DMS79 treated with DMSO at 0.1 percent for 48 hours (cell line): ENCODE data around the gene RAET1E.
"Not testable (repeated sequence)": the region's sequence is repeated elsewhere in the genome, so short reads cannot be mapped to it uniquely, and the experiment has no call there.

Experiments
- DNase-seq: peaks from one replicate; lab custom pipeline; 2025; lab: John Stamatoyannopoulos, UW

Gene RAET1E

GRCh38 chr6:149897855-149898744 is at the start of gene RAET1E:
Gene RAET1E, minus strand, starts transcription at chr6:149898113. Its CDS starts 7,212 bp downstream, at chr6:149890901.
- DNase-seq = no peak

GRCh38 chr6:149947533-149947932 is 49.6 kb upstream of the RAET1E start:
- not testable (repeated sequence) for DNase-seq

DNA sequence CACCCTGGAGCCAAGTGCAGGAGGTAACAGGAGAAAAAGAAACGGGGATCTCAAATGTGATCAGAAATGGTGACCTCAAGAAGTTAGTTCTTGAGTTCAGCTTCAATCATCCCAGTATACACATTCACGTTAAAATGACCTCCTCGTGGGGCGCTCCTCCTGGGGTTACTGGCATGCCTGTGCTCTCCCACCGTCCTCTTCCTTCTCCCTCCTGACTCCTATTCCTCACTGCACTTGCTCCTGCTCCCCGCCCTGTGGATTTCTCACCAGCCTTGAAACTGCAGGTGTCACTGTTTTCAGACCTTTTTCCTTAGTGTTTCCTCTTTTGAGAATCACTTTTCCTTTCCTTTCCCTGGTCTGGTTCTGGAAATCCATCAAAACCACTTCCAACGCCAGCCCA is 48.7 kb upstream of the RAET1E start:
- DNase-seq = not testable (repeated sequence)

GRCh38 chr6:149945276-149945675 is 47.4 kb upstream of the RAET1E start:
- DNase-seq = not testable (repeated sequence)

GRCh38 chr6:149943321-149943720 is 45.4 kb upstream of the RAET1E start:
- DNase-seq = not testable (repeated sequence)

DNA sequence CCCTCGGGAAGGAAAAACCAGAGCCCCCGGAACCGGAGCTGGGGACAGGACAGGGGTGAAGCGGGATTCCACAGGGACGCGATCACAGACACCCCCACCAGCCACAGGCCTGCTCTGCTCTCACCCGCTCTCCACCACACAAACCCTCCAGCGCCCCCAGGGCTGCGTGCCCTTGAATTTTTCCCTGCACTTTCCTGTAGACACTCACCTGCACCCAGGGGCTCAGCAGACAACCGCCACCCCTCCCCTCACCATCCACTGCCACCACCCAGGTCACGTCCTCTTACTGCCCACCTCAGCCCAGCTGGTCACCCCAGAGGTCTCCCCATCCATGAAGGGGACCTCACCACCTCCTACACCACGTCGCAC is 44.5 kb upstream of the RAET1E start:
- DNase-seq = no peak

DNA sequence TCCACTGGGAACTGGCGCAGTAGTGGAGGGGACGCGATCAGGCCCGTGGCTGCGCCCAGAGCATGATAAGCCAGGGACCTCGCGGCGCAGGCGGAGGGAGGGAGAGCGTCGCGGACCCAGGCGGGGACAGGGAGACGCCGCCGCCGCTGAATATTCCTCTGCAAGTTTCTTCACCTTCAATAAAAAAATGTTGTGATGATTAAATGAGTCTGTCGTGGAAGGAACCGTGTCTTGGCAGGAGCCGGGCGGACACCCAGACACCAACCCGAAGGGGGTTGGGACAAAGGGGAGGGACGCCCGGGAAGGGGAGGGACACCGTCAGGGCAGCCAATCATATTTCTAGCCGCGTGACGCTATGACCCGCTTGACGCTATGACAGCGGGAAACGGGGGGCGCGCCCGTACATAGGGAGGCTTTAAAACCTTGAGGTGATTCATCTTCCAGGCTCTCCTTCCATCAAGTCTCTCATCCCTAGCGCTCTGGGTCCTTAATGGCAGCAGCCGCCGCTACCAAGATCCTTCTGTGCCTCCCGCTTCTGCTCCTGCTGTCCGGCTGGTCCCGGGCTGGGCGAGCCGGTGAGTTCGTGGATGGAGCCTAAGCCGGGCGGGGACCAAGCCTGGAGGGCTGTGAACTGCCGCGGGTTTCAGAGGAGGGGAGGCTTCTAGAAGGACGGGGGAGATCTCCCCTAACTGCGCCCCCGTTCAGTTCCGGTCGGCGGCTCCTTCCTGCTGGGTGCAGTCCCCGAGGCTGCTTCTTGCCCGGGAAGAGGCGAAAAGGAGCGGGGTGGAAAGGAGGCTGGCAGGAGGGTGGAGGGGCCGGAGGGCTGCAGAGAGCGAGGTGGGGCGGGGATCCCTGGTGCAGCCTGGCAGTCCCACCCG is 43.9 kb upstream of the RAET1E start, which contains the start of gene ULBP2:
ULBP2 (plus strand) TSS at position 432 of the 878 bp plus-strand sequence; CDS start at position 491, 59 bp downstream.
- DNase-seq = peak; percentile 89

GRCh38 chr6:149940672-149940982 is 42.7 kb upstream of the RAET1E start:
- no peak for DNase-seq

- no peak for DNase-seq
These were observed 42.2 kb upstream of the RAET1E start for GRCh38 chr6:149939909-149940671.

DNA sequence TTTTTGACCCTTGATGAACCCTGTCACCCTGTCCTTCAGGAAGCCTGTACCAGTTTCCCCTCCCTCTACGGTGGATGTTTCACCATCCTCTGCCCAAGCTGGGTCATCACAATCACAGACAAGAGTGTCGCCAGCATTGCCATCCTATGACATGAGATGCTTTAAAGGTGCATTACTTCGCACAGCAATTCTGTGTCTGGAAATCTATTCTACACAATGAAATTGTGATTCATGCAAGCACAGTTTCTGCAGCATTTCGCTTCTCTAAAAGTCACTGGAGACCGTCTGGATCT is 41.4 kb upstream of the RAET1E start:
- DNase-seq = no peak

- DNase-seq = peak; percentile 21
These were observed 40.9 kb upstream of the RAET1E start for GRCh38 chr6:149938571-149939355.

DNA sequence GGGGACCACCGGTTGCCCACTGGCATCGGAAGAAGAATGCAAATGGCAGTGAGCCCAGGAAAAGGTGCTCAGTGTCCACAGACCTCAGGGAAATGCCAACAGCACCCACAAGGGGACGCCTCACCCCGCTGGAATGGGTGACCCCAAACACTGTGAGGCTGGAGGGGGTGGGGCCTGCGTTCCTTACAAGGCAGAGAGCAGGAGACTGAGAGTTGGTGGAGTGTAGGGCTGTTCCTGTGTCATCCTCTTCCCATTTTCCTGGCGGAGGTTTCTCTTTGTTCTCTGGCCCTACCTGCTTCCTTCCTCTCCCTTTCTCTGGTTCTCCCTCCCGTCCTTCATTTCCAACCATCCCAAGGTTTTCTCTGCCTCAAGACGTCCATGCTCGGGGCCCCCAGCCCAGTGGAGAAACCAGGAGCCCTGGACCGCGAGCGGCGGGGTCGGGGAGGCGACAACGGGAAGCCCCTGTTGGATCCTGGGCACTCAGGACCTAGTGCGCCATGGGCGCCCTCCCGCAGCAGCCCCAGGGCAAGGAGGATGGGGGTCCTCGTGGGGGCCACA is 40.2 kb upstream of the RAET1E start:
- not testable (repeated sequence) for DNase-seq

- no peak for DNase-seq
These were observed 38.8 kb upstream of the RAET1E start for GRCh38 chr6:149936743-149937142.

DNA sequence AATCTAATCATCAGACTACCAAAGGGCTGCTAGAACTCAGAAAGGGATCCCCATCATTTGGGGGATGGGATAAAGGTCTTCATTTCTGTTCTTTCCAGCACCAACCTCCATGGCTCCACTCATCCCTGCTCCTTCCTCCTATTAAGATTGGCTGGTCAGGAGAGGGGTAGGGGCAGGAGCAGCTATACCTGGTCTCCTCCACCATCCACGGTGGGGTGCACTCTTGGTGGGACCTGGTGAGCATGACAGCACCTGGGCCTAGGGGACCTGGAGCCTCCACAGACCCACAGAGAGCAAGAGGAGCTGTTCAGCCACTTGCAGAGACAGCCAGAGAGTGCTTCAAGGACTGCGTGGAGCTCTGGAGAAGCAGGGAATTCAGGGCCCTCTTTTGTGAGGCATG is 37.8 kb upstream of the RAET1E start:
- no peak for DNase-seq

GRCh38 chr6:149935246-149935645 is 37.3 kb upstream of the RAET1E start:
- DNase-seq = no peak

- peak; percentile 48 for DNase-seq
These were observed 36.6 kb upstream of the RAET1E start for GRCh38 chr6:149934249-149935156.

DNA sequence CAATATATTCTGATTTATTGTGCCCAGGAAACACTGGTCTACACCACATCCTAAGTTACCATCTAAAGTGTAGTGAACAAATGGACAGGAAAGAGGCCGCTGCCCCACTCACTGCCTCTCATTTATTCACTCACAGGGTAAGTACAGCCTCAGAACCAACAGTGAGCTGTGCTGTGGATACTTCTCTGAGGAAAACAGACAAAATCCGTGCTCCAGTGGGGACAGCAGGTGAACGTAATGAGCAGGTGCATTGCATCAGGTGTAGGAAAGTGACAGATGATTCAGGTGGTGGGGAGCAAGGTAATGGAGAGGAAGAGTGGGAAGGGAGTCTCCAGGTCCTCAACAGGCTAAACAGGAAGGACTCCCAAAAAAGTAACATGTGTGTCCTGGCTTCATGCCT is 35.5 kb upstream of the RAET1E start:
- no peak for DNase-seq

GRCh38 chr6:149933036-149933435 is 35.1 kb upstream of the RAET1E start:
- no peak for DNase-seq

- DNase-seq = no peak
These were observed 33.6 kb upstream of the RAET1E start for GRCh38 chr6:149931501-149931900.

- DNase-seq = no peak
These were observed 31.5 kb upstream of the RAET1E start for GRCh38 chr6:149929422-149929821.
